Heart right ventricle (tissue), 16 donors: ENCODE data around the gene ZRANB1. TPM values are rescaled to one million over a fixed set of nuclear protein-coding genes. Genes with fewer than 3 reads are reported as not detected.

Experiments
- ATAC-seq, 8 donors: fragments of 200-7000 bp; cut with Tn5 transposase; one replicate each; pipeline ENCODE4 v1.9.1; 2020; ENCODE audit warnings: mild to moderate bottlenecking in 8 of 8, moderate library complexity in 8 of 8, moderate number of reproducible peaks in 1 of 8
- DNase-seq, 2 donors: peaks; one replicate each; pipeline ENCODE4 v3.0.0-alpha.2; 2020
- H3K27ac ChIP-seq, 10 donors: fragments of 200-600 bp; sonication (generic) in 2 of 10; one replicate each; pipeline versions ENCODE4 v1.5.0 to v1.8.0; 2020 to 2022; ENCODE audit warnings: mild to moderate bottlenecking in 3 of 10
- H3K27me3 ChIP-seq, 7 donors: fragments of 200-600 bp; one replicate each; pipeline ENCODE4 v1.8.0; 2021 to 2022; ENCODE audit warnings: mild to moderate bottlenecking in 2 of 7
- H3K36me3 ChIP-seq, 9 donors: fragments of 200-600 bp; sonication (generic) in 1 of 9; one replicate each; pipeline versions ENCODE4 v1.5.0 to v1.8.0; 2020 to 2022; ENCODE audit warnings: mild to moderate bottlenecking in 2 of 9
- H3K4me1 ChIP-seq, 9 donors: fragments of 200-600 bp; sonication (generic) in 1 of 9; one replicate each; pipeline versions ENCODE4 v1.5.0 to v1.8.0; 2020 to 2022; ENCODE audit warnings: mild to moderate bottlenecking in 4 of 9
- H3K4me3 ChIP-seq, 10 donors: fragments of 200-600 bp; sonication (generic) in 2 of 10; one replicate each; pipeline versions ENCODE4 v1.5.0 to v1.8.0; 2020 to 2022; ENCODE audit warnings: mild to moderate bottlenecking in 7 of 10, moderate library complexity in 2 of 10
- H3K9me3 ChIP-seq, 11 donors: fragments of 200-600 bp in 10 of 11; sonication (generic) in 2 of 11; one replicate each; pipeline versions ENCODE4 v1.5.0 to v1.8.0; 2013 to 2022; ENCODE audit warnings: mild to moderate bottlenecking in 2 of 11, control low read depth in 1 of 11, moderate library complexity in 1 of 11
- WGBS, 2 donors: extraction: QIAGEN DNeasy Blood & Tissue Kit; methylation state at CpG; one replicate each; pipeline ENCODE4 v1.1.7; 2013; ENCODE audit warnings: inconsistent platforms in 1 of 2; 5-methylcytosine and 5-hydroxymethylcytosine counted together
- intact Hi-C, 10 donors: fragments of 100-400 bp; cut with DNase I; formaldehyde crosslinking; loops; one replicate each; pipeline versions ENCODE4 v1.11.1 to v1.14.2; 2022
- polyA plus RNA-seq, 2 donors: library from polyadenylated mRNA; stranded (reverse); fragments of 200-250 nt; gene quantifications; one replicate each; pipeline ENCODE4 v1.2.3, GENCODE V29; 2013
- total RNA-seq, 10 donors: library from RNA; stranded (reverse); fragmentation: NEBNext Ultra II Directional in 3 of 10; extraction: Animal tissue kit (Norgen Biotek cat#: 25700) in 3 of 10; gene quantifications; one replicate each; pipeline versions ENCODE4 v1.2.1 to v1.2.4, GENCODE V29; 2021 to 2023
- TF ChIP-seq, protein P1 (sequence below), 9 donors: fragments of 200-600 bp; sonication (generic) in 2 of 9; IDR thresholded peaks; one replicate each; pipeline versions ENCODE4 v1.5.0 to v1.8.0; 2021 to 2022; ENCODE audit warnings: antibody characterized with exemption in 9 of 9, mild to moderate bottlenecking in 5 of 9, moderate library complexity in 1 of 9
- donor health status: Arrhythmogenic right ventricular cardiomyopathy.
- donor health status: ischemic (EF 13 %, LVEDD 7.1; RV severe dilation, severe dysfunction).
- donor health status: healthy with polysubstance abuse.
- donor health status: DM: no; HTN: yes; CAD: no.
- donor health status: DM: no; HTN: no; CAD: no.
- donor health status: ischemic (EF 25% LVEDD 6.9; RV normal size, moderate dysfunction).
- donor health status: ischemic (EF 25% LVEDD 5.7; RV mildly dilated, moderate dysfunction).
- donor health status: healthy.
- donor health status: DM: yes; HTN: yes; CAD: no.
- donor health status: Ischemic cardiomyopathy.
- donor health status: ischemic (EF 35%, LVEDD 5.7; RV mildly dilated, moderate dysfunction).
- donor health status: nonischemic (EF 11% LVEDD 7.7; RV severe dilation, severe dysfunction).
- donor health status: DM: yes; HTN: yes; CAD: no.
- donor health status: PGD.
- donor health status: ischemic (EF 29% LVEDD 5.4; RV normal size, mild dysfunction).
- donor health status: nonischemic (EF 23%, LVEDD 6.1; RV moderate dilation, normal function).

Gene ZRANB1
- total and polyA plus RNA-seq, 12 donors: 13.0 to 33.2 (median 27.5) TPM

DNA sequence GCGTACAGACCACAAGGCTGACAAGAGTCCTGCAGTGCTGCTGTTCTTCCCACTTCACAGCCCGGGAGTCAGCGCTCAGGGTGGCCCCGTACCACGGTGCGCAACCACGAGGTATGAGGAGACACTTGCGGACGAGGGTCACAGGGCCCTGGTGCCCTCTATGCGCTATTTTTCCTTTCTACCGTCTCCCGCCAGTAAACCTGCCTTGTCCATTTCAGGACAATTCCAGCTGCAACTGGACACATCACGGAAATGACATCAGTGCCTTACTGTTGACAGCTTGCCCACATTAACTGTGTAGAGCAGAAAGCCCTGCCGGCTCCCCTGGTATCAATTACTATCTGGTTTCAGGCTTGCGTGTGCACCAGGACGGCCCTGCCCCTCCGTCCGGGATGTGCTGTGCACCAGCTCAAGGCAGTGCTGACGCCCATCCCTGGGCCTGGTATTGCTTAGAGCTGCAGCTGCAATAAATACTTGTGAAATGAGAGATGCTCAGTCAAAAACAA lies 65.1 kb downstream of the ZRANB1 start:
- TF ChIP-seq, protein P1, sequence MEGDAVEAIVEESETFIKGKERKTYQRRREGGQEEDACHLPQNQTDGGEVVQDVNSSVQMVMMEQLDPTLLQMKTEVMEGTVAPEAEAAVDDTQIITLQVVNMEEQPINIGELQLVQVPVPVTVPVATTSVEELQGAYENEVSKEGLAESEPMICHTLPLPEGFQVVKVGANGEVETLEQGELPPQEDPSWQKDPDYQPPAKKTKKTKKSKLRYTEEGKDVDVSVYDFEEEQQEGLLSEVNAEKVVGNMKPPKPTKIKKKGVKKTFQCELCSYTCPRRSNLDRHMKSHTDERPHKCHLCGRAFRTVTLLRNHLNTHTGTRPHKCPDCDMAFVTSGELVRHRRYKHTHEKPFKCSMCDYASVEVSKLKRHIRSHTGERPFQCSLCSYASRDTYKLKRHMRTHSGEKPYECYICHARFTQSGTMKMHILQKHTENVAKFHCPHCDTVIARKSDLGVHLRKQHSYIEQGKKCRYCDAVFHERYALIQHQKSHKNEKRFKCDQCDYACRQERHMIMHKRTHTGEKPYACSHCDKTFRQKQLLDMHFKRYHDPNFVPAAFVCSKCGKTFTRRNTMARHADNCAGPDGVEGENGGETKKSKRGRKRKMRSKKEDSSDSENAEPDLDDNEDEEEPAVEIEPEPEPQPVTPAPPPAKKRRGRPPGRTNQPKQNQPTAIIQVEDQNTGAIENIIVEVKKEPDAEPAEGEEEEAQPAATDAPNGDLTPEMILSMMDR (IDR thresholded peaks at IDR 0.05): no peak
- H3K9me3 ChIP-seq: no peaks in the 10 kb centered on the region
- DNase-seq (no peak), ATAC-seq (peak in 6 of 8 donors; percentile 10 to 42 (median 25))
- peak overlapping the region in 3 of 10 donors; percentile 2 to 18 (median 13) for H3K27ac ChIP-seq
- WGBS, 2 donors: 59 to 64% methylated on average over 19 of the region's 19 CpGs
- intact Hi-C loops: loop anchor here in 3 of 10 donors (10.0 kb wide), 2 partner anchors 48 to 148 kb away; no protein-coding TSS in a partner anchor
- peaks cover 0 to 50% (median 4%) of the 10 kb centered on the region in 9 donors for H3K36me3 ChIP-seq
- no peak overlapping the region for H3K4me3 ChIP-seq
- peaks cover 20 to 68% (median 43%) of the 10 kb centered on the region in 9 donors for H3K4me1 ChIP-seq
- no peaks in the 10 kb centered on the region for H3K27me3 ChIP-seq

DNA sequence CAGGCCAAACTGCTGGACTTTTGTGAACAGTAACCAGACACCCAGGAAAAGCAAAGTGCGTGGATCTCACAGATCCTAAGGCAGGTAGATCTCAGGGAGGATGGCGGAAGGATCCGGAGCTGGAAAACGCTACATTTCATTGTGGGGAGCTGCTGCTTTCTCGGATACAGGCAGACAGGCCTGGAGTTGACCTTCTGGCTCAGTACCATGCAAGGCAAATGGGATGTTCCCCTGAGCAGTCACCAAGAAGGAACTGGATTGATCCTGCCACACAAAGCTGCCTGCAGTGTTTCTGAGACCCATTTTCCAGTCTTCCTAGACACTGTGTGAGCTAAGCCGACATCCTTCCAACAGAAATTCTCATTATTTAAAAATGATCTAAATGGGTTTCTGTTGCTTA lies 65.5 kb downstream of the ZRANB1 start:
- DNase-seq: no peak
- WGBS, 2 donors: 87 to 88% methylated on average over 6 of the region's 6 CpGs

DNA sequence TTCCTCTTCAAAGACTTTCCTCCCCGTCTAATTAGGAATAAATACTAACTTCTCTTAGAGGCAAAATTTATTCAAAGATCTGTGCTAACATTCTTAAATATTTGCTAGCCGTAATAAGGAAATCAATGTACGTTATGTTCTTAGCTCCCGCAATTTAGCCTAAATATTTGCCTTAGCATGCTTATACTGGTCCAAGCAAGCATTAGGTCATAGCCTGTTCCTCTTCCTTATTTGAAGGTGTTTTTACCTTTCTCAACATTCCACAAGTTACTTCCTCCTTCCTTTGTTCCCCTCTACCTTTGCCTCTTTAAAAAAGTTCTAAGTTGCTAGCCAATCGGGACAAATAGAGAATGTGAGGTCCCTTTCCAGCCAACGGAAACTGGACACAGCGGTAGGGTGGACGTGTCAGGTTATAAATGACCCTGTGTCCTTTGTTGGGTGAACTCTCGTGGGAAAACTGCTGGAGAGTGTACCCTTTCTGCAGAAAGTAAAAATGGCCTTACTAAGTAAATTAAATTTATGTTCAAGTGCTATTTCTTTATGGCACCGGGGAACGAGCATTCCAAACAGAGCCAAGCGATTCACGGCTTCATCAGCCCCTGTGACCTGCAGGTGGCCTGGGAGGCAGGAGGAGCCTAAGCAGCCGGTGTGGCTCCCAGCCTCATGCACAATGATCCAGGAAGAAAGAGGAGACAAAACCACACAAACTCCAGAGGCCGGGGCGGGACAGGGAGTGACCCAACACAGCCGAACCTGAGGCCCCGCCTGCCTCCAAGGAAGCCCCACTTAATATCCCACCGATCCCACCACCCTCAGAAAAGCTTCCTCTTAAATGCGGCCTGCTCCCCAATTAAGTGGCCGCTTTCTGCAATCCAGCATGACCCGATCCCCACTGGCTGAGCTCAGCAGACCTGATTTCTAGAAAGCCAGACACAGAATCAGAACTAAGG lies 67.0 kb downstream of the ZRANB1 start:
- H3K4me3 ChIP-seq: no peak overlapping the region
- peaks cover 24 to 76% (median 50%) of the 10 kb centered on the region in 9 donors for H3K4me1 ChIP-seq
- intact Hi-C loops: loop anchor here in 3 of 10 donors (10.0 kb wide), 2 partner anchors 46 to 146 kb away; no protein-coding TSS in a partner anchor
- H3K36me3 ChIP-seq: peaks cover 0 to 43% (median 0%) of the 10 kb centered on the region in 9 donors
- TF ChIP-seq, protein P1 (IDR thresholded peaks at IDR 0.05): no peak
- DNase-seq (no peak), ATAC-seq (no peak)
- WGBS, 2 donors: 93% methylated on average over 22 of the region's 22 CpGs
- peak overlapping the region in 1 of 10 donors; percentile 82 for H3K27ac ChIP-seq
- H3K27me3 ChIP-seq: no peaks in the 10 kb centered on the region
- no peaks in the 10 kb centered on the region for H3K9me3 ChIP-seq

More for the DNA sequence above, 65.5 kb downstream of the ZRANB1 start:
- Histone ChIP-seq H3K9me3 (no peaks in the 10 kb centered on the region), H3K4me1 (peaks cover 20 to 68% (median 41%) of the 10 kb centered on the region in 9 donors), H3K27ac (peak overlapping the region in 2 of 10 donors; percentile 2 to 13), H3K27me3 (no peaks in the 10 kb centered on the region), H3K4me3 (no peak overlapping the region), H3K36me3 (peaks cover 0 to 50% (median 4%) of the 10 kb centered on the region in 9 donors)
- TF ChIP-seq, protein P1 (IDR thresholded peaks at IDR 0.05): no peak
- no peak for ATAC-seq
- intact Hi-C loops: loop anchor here in 3 of 10 donors (10.0 kb wide), 2 partner anchors 47 to 147 kb away; no protein-coding TSS in a partner anchor

DNA sequence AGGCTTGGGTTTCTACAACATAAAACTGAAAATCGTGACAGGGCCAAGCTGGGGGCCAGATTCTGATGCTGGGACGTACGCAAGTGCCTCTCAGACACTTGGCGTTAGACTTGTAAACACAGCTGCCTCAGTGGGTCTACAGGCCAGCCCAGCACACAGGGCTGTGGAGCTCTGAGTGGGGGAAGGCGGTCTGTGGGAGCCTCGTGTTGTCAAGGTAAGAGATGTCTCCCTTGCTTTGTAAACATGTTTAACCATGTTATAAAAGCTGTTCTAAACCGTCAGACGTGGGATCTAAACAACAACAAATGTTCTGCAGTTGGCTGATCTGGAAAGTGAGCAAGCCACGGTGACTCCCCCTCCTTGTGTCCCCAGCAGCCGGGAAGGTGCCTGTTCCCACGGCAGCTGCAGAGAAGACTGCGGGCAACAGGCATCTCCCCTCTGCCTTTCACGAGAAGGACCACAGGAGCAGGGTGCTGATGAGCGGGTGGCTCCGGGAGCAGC lies 67.8 kb downstream of the ZRANB1 start:
- H3K9me3 ChIP-seq: no peaks in the 10 kb centered on the region
- no peak for DNase-seq
- ATAC-seq: no peak
- intact Hi-C loops: loop anchor here in 5 of 10 donors (5.0 to 10.0 kb wide), 4 partner anchors 38 to 145 kb away; no protein-coding TSS in a partner anchor
- H3K36me3 ChIP-seq: peaks cover 0 to 43% (median 0%) of the 10 kb centered on the region in 9 donors
- no peak overlapping the region for H3K4me3 ChIP-seq
- H3K27ac ChIP-seq: peak overlapping the region in 4 of 10 donors; percentile 8 to 82 (median 60)
- H3K27me3 ChIP-seq: no peaks in the 10 kb centered on the region
- WGBS, 2 donors: 85 to 87% methylated on average over 15 of the region's 15 CpGs
- peaks cover 31 to 82% (median 58%) of the 10 kb centered on the region in 9 donors for H3K4me1 ChIP-seq
- TF ChIP-seq, protein P1 (IDR thresholded peaks at IDR 0.05): no peak
